Hematopoietic multipotent progenitor cell treated with erythropoietin and hydrocortisone succinate and interleukin-3 and kit ligand, for 4 days (in vitro differentiated cells): ENCODE measurements around the gene PARP2.

Experiments used
- DNase-seq: peaks from one replicate; pipeline ENCODE4 v3.0.0-alpha.2; 2015

The PARP2 gene

DNA sequence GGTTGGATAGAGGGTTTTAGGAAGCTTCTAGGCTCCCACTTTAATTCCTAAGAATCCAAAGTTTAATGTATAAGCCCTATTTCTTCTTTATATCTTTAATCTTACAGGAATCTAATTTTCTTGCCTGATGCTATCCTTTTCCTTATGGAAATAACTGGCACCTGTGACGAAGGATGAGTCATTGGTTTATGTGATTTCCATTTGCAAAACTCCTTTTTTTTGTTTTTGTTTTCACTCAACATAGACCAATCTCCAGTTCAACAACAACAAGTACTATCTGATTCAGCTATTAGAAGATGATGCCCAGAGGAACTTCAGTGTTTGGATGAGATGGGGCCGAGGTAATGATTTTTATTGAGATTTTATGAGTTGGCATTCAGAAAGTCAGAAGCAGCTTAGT, 6.8 kb downstream of the PARP2 start:
- DNase-seq = no peak

DNA sequence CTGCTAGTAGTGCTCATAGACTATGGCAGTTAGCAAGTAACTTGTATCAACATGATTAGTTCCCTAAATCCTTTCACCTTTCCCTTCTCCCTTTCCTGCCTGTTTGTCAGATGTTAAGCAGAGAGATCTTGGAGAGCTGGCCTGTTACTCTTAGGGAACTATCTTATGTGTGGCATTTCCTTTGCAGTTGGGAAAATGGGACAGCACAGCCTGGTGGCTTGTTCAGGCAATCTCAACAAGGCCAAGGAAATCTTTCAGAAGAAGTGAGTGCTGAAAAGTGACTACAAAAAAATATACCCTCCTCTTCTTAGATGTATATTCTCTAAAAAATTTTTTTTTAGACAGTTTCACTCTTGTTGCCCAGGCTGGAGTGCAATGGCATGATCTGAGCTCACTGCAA, 7.4 kb downstream of the PARP2 start:
- DNase-seq = no peak

DNA sequence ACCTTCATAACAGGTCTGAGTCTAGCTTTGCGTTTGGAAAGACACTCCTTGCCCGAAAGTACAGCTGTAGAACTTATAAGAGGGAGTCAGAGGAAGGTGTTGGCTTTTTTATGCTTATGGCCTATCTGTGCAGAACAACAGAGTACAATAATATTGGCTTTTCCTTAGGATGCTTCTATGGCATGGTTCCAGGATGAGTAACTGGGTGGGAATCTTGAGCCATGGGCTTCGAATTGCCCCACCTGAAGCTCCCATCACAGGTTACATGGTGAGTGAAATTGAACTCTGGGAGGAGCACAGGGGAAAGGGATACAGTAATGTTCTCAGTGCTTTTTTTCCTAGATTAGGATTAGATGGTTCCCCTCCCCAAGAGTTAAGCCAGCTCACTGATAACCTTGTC, 13.0 kb downstream of the PARP2 start:
- DNase-seq = no peak

DNA sequence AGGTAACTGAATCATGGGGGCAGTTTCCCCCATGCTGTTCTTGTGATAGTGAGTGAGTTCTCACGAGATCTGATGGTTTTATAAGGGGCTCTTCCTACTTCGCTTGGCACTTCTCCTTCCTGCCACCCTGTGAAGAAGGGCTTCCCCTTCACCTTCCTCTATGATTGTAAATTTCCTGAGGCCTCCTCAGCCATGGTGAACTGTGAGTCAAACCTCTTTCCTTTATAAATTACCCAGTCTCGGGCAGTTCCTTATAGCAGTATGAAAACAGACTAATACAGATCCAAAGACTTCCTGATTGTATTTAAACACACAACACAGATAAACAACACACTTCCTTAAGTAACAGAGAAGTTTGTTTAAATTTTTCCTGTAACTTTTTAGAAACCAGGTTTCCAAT, 15.0 kb downstream of the PARP2 start:
- peak; percentile 15 for DNase-seq

DNA sequence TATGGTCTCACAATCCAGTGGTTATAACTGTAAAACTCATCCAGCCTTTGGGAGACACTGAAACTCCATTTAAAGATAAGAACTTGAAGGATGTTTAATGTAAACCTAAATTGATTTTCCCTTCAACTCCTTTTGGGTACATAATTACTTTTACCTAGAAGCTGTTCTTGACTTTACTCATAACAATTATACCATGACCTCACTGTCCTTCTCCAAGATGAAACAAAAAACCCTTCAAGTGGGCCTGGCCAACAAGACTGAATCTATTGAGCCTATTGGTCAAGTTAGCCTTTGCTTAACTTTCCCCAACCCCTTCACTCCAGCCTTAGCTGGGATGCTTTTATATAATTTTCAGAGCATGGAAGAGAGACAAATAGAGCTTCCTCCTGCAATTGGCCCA, 22.5 kb downstream of the PARP2 start:
- DNase-seq = no peak

DNA sequence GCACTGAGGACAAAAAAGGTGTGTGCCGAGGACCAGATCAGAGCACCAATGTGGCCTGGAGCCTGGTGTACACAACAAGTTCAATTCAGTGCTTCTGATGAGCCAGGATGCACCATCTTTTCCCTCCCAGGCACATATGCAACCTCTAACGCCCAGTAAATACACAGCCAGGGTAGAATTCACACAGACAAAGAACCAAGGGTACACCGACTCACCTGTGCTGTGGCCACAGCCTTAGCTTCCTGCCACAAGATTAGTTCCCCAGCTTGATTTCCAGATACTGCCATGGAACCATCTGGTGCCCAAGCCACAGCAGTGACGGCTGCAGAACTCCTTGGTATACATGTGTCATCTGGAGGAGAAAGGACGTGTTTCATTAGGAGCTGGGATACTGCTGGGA, 29.4 kb downstream of the PARP2 start:
- no peak for DNase-seq

DNA sequence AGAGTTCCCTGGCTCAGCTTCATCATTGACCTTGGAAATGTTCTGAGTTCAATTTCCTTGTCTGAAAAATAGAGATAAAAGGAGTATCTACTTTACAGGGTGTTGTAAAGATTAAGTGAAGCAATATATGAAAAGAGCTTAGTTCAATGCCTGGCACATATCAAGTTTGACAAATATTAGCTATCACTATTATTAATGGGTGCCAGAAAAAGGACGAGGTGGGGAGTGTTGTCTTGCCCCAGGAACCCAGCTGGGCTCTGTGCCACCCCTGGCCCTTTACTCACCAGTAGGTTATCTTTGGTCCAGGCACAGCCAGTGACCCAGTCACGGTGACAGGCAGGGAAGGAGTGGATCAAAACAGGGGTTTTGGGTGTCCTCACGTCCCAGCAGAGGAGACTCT, 32.0 kb downstream of the PARP2 start:
- DNase-seq = no peak

DNA sequence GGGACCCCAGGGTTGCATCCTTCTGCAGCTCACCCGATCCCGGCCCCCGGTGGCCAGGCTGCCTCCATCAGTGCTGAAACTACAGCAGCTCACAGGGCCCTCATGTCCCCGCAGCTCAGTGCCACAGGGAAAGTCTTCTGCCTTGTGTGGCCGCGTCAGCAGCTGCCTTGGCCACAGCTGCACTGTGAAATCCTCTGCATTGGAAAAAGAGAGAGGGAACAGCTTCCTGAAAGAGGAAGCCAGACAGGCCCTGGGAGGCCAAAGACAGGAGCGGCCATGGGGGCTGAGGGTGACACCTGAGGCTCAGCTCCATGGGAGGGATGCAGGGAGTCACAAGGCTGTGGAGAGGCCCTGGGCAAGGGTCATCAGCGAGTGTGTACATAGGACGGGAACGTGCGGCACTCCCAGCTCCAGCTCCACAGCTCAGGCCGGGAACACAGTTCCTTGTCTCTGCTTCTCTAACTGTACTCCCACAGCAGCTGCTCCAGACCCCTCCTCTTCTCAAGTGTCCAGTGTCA, 32.7 kb downstream of the PARP2 start:
- no peak for DNase-seq

DNA sequence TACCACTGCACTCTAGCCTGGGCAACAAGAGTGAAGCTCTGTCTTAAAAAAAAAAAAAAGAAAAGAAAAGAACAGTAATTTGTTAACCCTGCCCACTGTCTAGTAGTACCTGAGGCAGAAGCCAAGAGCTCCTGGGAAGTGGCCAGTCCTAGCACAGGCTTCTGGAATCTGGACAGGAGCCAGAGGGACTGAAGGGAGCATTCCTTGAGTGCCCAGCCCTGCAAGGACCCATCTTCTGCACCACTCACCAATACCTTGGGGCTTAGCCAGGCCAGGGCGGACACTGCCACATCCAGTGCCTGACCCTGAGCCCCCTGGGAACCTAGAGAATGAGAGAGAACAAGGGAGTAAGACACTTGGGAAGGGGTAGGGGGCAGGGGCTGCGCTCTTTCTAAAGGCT, 33.7 kb downstream of the PARP2 start:
- DNase-seq = no peak

DNA sequence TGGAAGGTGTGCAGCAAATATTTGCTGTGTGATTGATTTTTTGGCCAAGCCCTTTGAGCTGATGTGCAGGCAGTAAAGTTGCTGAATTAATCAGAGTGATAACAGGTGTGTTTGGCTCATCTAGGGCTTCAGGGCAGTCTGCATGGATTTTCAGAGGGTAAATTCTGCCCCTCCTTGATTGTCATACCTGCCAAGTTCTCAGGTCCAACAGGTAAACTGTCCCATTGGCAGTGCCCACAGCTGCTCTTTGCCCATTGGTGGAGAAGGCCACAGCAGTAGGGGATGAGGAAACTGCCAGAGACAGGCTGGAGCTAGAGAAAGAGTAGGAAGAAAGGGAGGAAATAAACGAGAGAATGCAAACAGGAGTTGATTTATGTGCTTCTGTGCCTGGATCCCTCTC, 36.3 kb downstream of the PARP2 start:
- DNase-seq = no peak

DNA sequence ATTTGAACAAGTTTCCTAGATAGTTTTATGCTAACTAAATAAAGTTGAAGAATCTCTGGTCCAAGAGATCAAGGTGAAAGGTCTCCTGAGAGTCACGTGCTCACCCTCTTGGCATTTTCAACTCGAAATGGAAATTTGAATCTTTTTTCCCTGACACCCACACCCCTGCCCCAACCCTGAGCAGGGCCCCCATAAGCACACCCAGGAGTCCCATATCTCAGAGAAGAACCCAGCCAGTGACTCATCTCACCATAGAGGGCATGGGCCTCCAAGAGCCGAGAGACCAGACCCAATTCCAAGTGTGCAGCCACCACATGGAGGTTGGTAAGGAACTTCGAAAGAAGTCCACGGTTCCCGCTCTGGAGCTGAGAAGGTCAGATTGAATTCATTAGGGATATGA, 37.2 kb downstream of the PARP2 start:
- no peak for DNase-seq

DNA sequence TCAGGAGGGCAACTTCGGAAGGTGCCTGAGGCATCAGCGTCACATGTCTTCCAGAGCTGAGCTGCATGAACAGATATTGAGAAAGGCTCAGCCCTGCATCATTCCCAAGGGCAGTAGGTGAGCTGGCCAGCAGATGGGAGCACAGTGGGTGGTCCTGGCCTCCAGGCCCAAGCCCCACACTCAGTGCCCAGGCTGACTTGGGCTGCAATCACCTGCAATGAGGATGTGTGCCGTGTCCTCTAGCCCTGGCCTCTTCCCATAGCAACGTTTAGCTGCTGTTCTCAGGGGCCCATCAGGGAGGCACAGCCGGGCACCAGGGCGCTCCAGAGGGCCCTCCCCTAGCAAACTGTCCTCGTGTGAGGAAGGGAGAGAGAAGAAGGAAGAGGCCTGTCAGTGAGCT, 37.9 kb downstream of the PARP2 start:
- no peak for DNase-seq

DNA sequence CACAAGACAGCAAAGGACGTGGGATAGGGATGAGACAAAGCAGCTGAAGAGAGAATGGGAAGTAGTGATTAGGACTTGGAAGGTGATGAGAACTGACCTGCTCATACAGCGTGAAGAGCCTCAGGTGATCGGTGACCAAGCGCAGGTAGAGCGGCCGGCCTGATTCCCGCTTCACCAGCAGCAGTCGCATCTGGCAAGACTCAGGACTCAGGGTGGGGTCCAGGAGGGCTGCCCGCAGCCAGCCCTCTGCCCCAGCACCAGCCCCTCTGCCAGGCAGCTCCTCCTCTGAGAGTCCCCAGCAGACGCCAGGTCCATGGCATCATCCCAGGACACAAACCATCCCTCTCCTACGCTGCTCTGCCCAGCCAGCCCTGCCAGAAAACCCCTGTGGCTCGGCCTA, 39.1 kb downstream of the PARP2 start:
- no peak for DNase-seq

DNA sequence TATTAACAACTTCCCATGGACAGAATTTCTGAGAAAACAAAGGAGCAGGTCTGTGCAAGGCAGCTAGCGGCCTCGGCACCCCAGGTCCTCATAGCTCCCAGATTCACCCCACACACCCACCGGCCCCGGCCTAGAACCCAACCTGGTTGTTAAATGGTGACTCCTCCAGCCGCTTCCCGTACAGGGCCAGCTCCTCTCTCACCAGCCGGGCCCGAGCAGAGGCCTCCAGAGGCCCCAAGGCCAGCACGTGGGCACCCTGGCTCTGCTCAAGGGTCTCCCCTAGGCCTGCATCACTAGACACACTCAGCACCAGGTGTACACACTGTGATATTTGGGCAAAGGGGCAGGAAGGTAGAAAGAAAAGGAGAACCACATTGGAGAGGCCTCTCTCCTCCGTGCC, 39.6 kb downstream of the PARP2 start:
- no peak for DNase-seq

DNA sequence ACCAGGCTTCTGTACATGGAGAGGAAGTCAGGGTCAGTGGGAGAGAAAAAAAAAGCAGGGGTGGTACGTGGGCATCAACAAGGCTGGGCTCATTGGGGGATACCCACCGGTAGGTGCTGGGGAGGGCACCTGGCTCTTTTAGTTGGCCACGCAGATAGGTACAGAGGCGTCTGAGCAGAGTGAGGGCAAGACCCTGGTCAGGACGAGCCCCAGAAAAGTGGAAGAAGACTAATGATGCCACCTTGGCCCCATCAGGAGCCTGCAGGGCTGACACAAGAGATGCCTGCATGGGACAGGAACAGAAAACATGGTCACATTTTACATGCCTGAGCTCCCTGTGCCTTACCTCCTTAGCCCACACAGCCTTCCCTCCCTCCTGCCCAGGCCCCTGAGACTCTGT, 40.2 kb downstream of the PARP2 start:
- no peak for DNase-seq

DNA sequence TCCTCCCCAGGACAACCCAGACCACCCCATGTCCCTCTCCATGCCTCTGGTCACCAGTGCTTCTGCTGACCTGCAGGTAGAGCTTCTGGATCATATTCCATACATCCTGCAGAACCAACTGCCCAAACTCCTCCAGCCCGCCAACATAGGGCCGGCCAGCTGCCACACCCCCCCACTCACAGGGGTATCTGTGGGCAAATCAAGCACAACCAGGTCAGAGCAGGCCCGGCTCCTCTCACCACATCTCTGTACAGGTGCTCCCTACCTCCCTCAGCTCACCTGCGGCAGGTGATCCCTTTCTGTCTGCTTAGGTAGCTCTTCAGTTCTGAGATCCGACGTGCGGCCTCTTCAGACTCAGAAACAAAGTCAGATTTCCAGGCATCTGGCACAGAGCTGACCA, 40.9 kb downstream of the PARP2 start:
- DNase-seq = no peak

DNA sequence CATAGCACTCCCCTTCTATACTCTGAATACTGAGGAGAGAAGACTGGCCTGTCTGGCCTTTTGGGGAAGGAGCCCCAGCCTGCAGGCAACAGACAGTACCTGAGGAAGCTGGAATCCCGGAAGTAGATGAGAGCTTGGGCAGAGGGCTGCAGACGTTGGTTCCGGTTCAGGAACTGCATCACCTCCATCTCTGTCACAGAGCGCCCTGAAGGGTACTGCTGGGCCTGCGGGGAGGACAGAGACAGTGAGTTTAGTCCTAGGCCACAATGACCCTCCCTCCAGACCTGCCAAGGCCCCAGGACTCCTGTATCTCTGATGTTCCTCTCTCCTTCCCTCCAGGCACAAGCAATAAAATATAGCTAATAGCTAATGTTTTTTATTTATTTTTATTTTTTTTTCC, 41.5 kb downstream of the PARP2 start:
- no peak for DNase-seq

DNA sequence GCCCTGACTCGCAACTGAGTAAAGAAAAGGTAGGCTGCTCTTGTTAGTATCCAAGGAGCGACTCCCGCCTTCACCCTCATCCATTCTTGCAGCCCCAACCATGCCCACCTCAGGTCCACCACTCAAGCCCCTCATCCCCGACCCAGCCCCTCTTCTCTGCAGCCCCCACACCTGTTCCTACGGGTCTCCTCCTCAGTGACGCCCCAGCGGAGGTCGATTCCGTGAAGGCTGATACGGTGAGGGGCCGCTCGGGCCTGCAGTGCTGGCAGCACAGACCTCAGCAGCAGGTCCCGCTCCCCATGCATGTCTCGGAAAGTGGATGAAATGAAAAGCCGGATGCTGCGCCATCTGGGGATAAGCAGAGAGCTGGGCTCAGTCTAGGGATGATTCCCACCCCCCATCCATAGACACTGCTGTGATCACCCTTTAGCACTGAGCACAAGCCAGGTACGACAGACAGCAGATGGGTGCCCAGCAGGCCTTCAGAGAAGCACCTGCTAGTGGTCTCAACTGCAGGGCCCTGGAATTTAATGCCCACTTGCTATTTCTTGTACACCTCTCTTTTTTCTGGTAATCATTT, 42.9 kb downstream of the PARP2 start:
- no peak for DNase-seq

DNA sequence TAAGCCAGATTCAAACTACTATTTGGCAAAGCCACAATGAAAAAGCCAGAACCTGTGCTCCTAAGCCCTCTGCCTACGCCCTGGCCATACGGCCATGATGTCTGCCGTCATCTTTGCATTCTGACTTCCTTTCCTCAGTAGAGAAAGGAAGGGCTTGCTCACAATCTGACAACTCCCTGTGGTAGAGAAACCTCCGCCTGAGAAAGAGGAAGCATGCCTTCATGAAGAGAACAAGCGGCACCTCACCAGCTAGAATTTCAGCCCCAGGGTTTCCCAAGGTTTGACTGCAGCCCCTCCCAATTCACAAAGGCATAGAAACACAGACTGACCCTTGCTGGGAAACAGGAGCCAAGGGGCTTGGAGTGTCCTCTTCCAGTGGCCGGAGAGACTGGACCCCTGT, 44.1 kb downstream of the PARP2 start:
- peak; percentile 54 for DNase-seq

DNA sequence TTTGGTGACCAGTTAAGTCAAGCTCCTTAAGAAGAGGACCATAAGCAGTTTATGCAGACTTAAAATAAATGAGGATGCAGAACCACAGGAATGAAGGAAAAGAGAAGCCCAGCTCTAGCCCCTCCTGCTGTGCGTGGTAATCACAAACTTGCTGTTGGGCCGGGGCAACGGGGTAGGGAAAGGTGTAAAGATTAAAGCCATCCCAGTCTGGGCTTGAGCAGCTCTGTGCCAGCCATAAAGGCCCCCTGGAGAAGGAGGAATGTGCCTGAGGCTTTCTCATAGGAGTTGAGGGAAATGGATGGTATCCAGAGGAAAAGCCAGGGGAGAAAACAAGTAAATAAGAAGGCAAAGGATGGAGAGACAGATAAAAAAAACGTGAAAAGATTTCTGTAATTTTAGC, 44.7 kb downstream of the PARP2 start:
- no peak for DNase-seq

DNA sequence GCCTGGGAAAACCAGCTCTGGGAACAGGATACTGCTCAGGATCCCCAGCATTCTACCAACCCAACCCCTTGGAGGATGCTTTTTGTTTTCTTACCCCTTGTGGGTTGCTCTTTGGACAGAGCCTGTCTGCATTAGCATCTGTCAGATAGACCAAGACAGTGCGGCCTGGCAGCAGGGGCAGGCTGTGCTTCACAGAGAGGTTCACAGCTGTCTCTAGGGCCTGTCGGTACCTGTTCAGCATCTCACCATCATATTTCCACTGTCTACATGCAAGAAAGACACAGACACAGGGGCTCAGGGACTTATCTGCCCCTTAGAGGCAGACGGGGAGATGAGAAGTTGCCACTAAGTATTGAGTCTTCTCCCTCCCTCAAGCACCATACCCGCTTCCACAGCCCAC, 48.1 kb downstream of the PARP2 start:
- no peak for DNase-seq

DNA sequence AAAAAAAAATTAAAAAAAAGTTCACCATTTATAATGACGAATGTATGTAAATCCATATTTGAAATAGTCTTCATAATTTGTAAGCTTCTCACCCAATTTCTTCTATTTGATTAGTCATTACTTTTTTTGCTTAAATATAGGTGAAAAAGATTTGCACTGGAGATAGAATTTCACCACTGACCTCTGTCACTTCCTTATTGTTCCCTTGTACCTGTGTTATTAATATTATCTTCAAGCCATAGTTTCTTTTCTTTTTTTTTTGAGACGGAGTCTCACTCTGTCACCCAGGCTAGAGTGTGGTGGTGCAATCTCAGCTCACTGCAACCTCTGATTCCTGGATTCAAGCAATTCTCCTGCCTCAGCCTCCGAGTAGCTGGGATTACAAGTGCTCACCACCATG, 54.1 kb downstream of the PARP2 start:
- no peak for DNase-seq

DNA sequence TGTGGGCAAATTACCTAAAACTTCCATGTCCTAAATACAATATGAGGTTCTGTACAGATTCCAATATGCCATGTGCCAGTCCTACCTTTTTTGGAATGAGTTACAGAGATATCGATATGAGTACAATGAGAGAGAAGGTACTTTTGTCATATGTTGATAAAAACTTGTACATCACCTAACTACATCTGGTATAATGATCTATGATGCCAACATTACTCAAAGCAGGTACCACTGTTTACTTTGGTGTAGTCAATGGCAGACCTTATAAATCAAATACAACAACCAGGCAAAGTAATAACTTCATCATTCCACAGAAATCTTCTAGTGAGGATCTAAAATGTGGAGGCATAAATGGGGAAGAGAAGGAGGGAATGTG, 57.1 kb downstream of the PARP2 start:
- no peak for DNase-seq

DNA sequence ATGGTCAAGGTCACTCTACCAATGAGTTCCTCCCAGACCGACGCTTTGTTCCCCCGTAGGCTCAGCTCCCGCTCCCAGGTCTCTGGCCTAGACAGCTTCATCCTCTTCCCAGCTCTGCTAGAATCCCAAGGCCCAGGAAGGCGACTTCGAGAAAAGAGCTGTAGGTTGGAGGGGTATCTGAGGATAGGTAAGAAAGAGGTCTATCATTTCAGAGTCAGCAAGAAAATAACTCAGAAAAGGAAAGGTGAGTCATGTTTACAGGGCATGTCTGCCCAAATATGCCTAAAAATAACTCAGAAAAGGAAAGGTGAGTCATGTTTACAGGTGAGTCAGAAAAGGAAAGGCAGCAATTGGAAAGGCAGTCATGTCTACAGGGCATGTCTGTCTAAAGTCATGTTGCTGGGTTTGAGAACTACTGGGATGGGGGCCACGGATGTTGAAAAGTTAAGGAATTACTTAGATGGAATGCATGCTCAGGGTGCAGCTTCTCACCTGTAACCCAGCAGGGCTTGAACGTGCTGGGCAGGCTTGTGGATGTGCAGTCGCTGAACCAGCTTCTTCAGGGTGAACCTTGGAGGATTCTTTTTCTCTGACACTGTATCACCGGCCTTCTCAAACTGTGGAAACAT, 57.6 kb downstream of the PARP2 start:
- DNase-seq = no peak

DNA sequence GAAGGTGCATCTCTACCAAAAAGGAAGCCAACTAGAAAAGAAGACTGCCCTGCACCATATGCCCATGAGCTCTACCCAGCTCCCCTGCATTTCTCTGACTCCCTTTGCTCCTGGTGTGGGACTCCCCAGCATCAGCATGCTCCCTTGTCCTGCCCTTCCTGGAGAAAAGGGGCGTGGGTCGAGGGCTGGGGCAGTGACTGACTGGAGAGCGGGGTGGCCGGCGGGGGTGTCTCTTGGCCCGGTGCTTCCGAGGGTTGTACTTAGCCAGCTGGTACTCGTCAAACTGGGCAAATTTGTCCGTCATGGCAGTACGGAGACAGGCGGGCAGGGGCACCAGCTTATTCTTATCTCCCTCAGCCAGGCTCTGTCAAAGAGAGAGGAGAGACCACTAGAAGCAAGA, 60.1 kb downstream of the PARP2 start:
- peak; percentile 36 for DNase-seq
